H1 (cell line): ENCODE data around the gene OR1M1. TPM values are rescaled to one million over a fixed set of nuclear protein-coding genes. Genes with fewer than 3 reads are reported as not detected.

ENCODE experiments used
- BACH1 ChIP-seq: IDR thresholded peaks from 2 replicates; pipeline ENCODE4 v1.6.1; 2012; ENCODE audit warnings: low read length, improper control_type of control experiment
- CTBP2 ChIP-seq: IDR thresholded peaks from 2 replicates; pipeline ENCODE4 v1.7.0; 2011; ENCODE audit warnings: borderline replicate concordance, mild to moderate bottlenecking, moderate library complexity, mixed read lengths, low read length; ENCODE audit not compliant: insufficient read depth, insufficient read length
- HDAC2 ChIP-seq, 2 experiments: fragments of 300-600 bp in 1 of 2; sonication (generic) in 1 of 2; IDR thresholded peaks; 2 replicates each; pipeline ENCODE4 v1.6.1; 2011 to 2012; ENCODE audit warnings: low read depth in 2 of 2, low read length in 2 of 2, mild to moderate bottlenecking in 2 of 2, moderate library complexity in 2 of 2, borderline replicate concordance in 1 of 2, inconsistent platforms in 1 of 2
- JUND ChIP-seq: IDR thresholded peaks from 2 replicates; pipeline ENCODE4 v1.6.1; 2011; ENCODE audit warnings: mild to moderate bottlenecking, improper control_type of control experiment, low read length
- RFX5 ChIP-seq: IDR thresholded peaks from 2 replicates; pipeline ENCODE4 v1.6.1; 2011; ENCODE audit warnings: low read depth, low read length, improper control_type of control experiment, borderline replicate concordance
- YY1 ChIP-seq: IDR thresholded peaks from 2 replicates; pipeline ENCODE4 v1.6.1; 2011; ENCODE audit warnings: low read depth, mild to moderate bottlenecking, low read length
- polyA plus RNA-seq, 7 experiments: library from polyadenylated mRNA; depleted of rRNA in 3 of 7; stranded (reverse) in 5 of 7; unstranded in 2 of 7; fragments of >200 nt in 5 of 7; fragments of 200-250 nt in 2 of 7; gene quantifications; 1 replicate in 5 of 7; 2 replicates in 1 of 7; 4 replicates in 1 of 7; pipeline versions ENCODE4 v1.2.1 to v1.2.3, GENCODE V29; 2011 to 2013; ENCODE audit warnings: missing spikeins in 2 of 7, mixed read lengths in 2 of 7
- total RNA-seq: library from RNA; stranded (reverse); fragmentation: NEBNext Ultra II Directional; extraction: Animal tissue kit (Norgen Biotek cat#: 25700); gene quantifications from 2 replicates; pipeline ENCODE4 v1.2.1, GENCODE V29; 2021

Gene OR1M1
- total and polyA plus RNA-seq, 2 of the 8 experiments (the other 6 are each of a cell fraction or from before 2014, with no cell fraction given): 0.12 TPM; not detected in 1

GRCh38 chr19:9115307-9115813, 28.5 kb downstream of the OR1M1 start, which contains the start of gene OR7G1 (continued):
- TF ChIP-seq JUND (no peak), BACH1 (no peak), RFX5 (no peak), YY1 (no peak), HDAC2 (IDR thresholded peaks at IDR 0.05; ENCODE audit: borderline replicate concordance in 1 of 2, low read depth in 2 of 2, low read length in 2 of 2) (no peak), CTBP2 (no peak)
